Smooth muscle cell (in vitro differentiated cells): ENCODE measurements around the gene WDR1. TPM values are rescaled to one million over a fixed set of nuclear protein-coding genes. Genes with fewer than 3 reads are reported as not detected.

ENCODE experiments used
- DNase-seq: peaks from one replicate; lab custom pipeline; 2025; ENCODE audit not compliant: unreplicated experiment; lab: John Stamatoyannopoulos, UW
- H2AFZ ChIP-seq: fragments of 200-600 bp; sonication (generic); 2 replicates; pipeline ENCODE4 v1.6.0; 2016; ENCODE audit warnings: antibody characterized with exemption, low read depth, mild to moderate bottlenecking
- H3F3A ChIP-seq: fragments of 200-600 bp; sonication (generic); 2 replicates; pipeline ENCODE4 v1.6.0; 2017; ENCODE audit warnings: antibody characterized with exemption, low read depth
- H3K27ac ChIP-seq: fragments of 200-600 bp; sonication (generic); 2 replicates; pipeline ENCODE4 v1.5.1; 2016; ENCODE audit warnings: low read depth, mild to moderate bottlenecking
- H3K27me3 ChIP-seq: fragments of 200-600 bp; sonication (generic); 2 replicates; pipeline ENCODE4 v1.6.1; 2016; ENCODE audit warnings: low read depth, mild to moderate bottlenecking
- H3K36me3 ChIP-seq: fragments of 200-600 bp; sonication (generic); 2 replicates; pipeline ENCODE4 v1.5.1; 2016; ENCODE audit warnings: low read depth
- H3K4me1 ChIP-seq: fragments of 200-600 bp; sonication (generic); 2 replicates; pipeline ENCODE4 v1.5.1; 2016; ENCODE audit warnings: low read depth
- H3K4me2 ChIP-seq: fragments of 200-600 bp; sonication (generic); 2 replicates; pipeline ENCODE4 v1.6.0; 2016; ENCODE audit warnings: mild to moderate bottlenecking
- H3K4me3 ChIP-seq: fragments of 200-600 bp; sonication (generic); 2 replicates; pipeline ENCODE4 v1.5.1; 2016; ENCODE audit warnings: mild to moderate bottlenecking
- H3K79me2 ChIP-seq: fragments of 200-600 bp; sonication (generic); 2 replicates; pipeline ENCODE4 v1.6.0; 2016; ENCODE audit warnings: low read depth, mild to moderate bottlenecking
- H3K9ac ChIP-seq: fragments of 200-600 bp; sonication (generic); 2 replicates; pipeline ENCODE4 v1.6.0; 2016; ENCODE audit warnings: low read depth
- H3K9me3 ChIP-seq: fragments of 200-600 bp; sonication (generic); replicated peaks from 2 replicates; pipeline ENCODE4 v1.5.1; 2016; ENCODE audit warnings: low read depth
- H4K20me1 ChIP-seq: fragments of 200-600 bp; sonication (generic); 2 replicates; pipeline ENCODE4 v1.6.0; 2016; ENCODE audit warnings: low read depth
- CTCF ChIP-seq: fragments of 200-600 bp; sonication (generic); IDR thresholded peaks from 2 replicates; pipeline ENCODE4 v1.5.1; 2017; ENCODE audit warnings: borderline replicate concordance, mild to moderate bottlenecking, antibody characterized with exemption; ENCODE audit not compliant: insufficient read depth, poor library complexity, severe bottlenecking
- WGBS: methylation state at CpG from one replicate; pipeline ENCODE4 v1.1.7; 2016; ENCODE audit warnings: low lambda C conversion rate; 5-methylcytosine and 5-hydroxymethylcytosine counted together
- polyA plus RNA-seq: library from polyadenylated mRNA; unstranded; fragments of >200 nt; fragmentation: Nextera tagmentation; extraction: Ambion mirVana; gene quantifications from 2 replicates; pipeline ENCODE4 v1.2.1, GENCODE V29; 2016
- total RNA-seq: library from RNA; depleted of rRNA; stranded (reverse); fragments of >200 nt; gene quantifications from 2 replicates; pipeline ENCODE4 v1.2.3, GENCODE V29; 2014

Gene WDR1
- total and polyA plus RNA-seq, 2 experiments from 2014 or later, result 259 to 273 TPM

- Histone ChIP-seq H3K27ac (peak overlapping the region; percentile 66), H3K36me3 (no peaks in the 10 kb centered on the region), H3K4me3 (peak overlapping the region; percentile 70), H3K9me3 (no peaks in the 10 kb centered on the region), H3K79me2 (peaks cover 58% of the 10 kb centered on the region), H3K9ac (peak overlapping the region; percentile 56), H2AFZ (no peak overlapping the region), H3F3A (no peaks in the 10 kb centered on the region), H3K27me3 (no peaks in the 10 kb centered on the region), H3K4me1 (peaks cover 19% of the 10 kb centered on the region), H4K20me1 (peaks cover 55% of the 10 kb centered on the region), H3K4me2 (peak overlapping the region; percentile 90)
- peak; percentile 27 for DNase-seq
- 23% methylated on average over 15 of the region's 15 CpGs for WGBS
- no peak for TF ChIP-seq CTCF
Measured at GRCh38 chr4:10115271-10115796, 1.3 kb downstream of the WDR1 start.

DNA sequence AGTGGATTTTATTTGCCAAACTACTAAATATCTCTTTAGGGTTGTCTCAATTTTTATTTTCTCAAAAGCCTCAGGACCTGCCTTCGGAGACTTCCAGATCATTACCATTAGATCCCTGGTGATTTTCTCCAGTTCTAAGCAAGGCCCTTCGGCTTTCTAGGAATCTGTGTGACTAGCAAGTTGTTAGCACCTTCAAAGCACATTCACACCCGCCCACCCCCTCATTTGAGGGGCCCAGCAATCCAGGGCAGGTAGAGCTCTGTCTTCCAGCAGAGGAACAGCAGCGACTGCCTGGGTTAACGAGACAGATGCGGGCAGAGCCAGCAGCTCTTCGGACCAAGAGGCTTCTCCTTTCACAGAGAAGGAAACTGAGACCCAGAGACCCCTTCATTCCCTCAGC is 2.0 kb downstream of the WDR1 start:
- H2AFZ ChIP-seq, result no peak overlapping the region
- H3F3A ChIP-seq, result peaks cover 1% of the 10 kb centered on the region
- H3K27me3 ChIP-seq, result no peaks in the 10 kb centered on the region
- peaks cover 19% of the 10 kb centered on the region for H3K4me1 ChIP-seq
- no peak for DNase-seq
- peaks cover 62% of the 10 kb centered on the region for H4K20me1 ChIP-seq
- H3K9me3 ChIP-seq, result no peaks in the 10 kb centered on the region
- no peak for TF ChIP-seq CTCF
- H3K9ac ChIP-seq, result peak overlapping the region; percentile 56
- H3K27ac ChIP-seq, result peak overlapping the region; percentile 66
- 75% methylated on average over 7 of the region's 7 CpGs for WGBS
- H3K36me3 ChIP-seq, result no peaks in the 10 kb centered on the region
- peaks cover 65% of the 10 kb centered on the region for H3K79me2 ChIP-seq
- H3K4me2 ChIP-seq, result peak overlapping the region; percentile 90
- H3K4me3 ChIP-seq, result peak overlapping the region; percentile 70

DNA sequence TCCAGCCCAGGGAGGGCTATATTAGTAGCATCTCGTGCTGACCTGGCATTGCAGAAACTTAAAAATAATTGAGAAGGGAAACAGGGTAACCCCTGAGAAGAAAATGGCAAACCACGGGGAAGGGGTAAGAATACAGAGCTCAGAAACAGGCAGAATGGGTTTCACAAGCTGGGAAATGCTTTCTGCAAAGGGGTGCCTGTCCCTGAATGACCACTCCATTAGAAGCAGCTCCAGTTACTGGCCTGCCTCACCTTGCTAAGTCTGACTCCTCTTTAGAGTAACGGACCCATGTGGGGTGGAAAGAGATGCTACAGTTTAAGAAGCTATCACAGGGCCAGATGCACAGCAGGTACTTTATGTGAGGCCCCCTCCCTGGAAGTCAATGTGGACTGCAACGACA is 2.5 kb downstream of the WDR1 start:
- no peaks in the 10 kb centered on the region for H3K36me3 ChIP-seq
- H3K79me2 ChIP-seq, result peaks cover 70% of the 10 kb centered on the region
- peak overlapping the region; percentile 56 for H3K9ac ChIP-seq
- H3K9me3 ChIP-seq, result no peaks in the 10 kb centered on the region
- no peak for TF ChIP-seq CTCF
- no peaks in the 10 kb centered on the region for H3K27me3 ChIP-seq
- WGBS, result 89% methylated on average over 4 of the region's 4 CpGs
- H3F3A ChIP-seq, result peaks cover 6% of the 10 kb centered on the region
- H2AFZ ChIP-seq, result no peak overlapping the region
- no peak overlapping the region for H3K4me3 ChIP-seq
- H3K27ac ChIP-seq, result peak overlapping the region; percentile 66
- peaks cover 19% of the 10 kb centered on the region for H3K4me1 ChIP-seq
- peaks cover 67% of the 10 kb centered on the region for H4K20me1 ChIP-seq
- no peak for DNase-seq
- peak overlapping the region; percentile 90 for H3K4me2 ChIP-seq
